Lung (tissue), 12 donors: ENCODE results near the gene C1QTNF6. TPM values are rescaled to one million over a fixed set of nuclear protein-coding genes. Genes with fewer than 3 reads are reported as not detected.

Experiments
- ATAC-seq: fragments of 200-7000 bp; cut with Tn5 transposase; one replicate; pipeline ENCODE4 v1.9.1; 2020; ENCODE audit warnings: moderate number of reproducible peaks; ENCODE audit not compliant: insufficient read depth, low FRiP score
- DNase-seq, 3 donors: peaks; one replicate each; pipeline ENCODE4 v3.0.0-alpha.2; 2013 to 2017
- H3K27ac ChIP-seq, 2 donors: one replicate each; pipeline ENCODE4 v1.5.1; 2013; ENCODE audit warnings: mild to moderate bottlenecking in 2 of 2, moderate library complexity in 2 of 2, control low read depth in 1 of 2, inconsistent platforms in 1 of 2, low read depth in 1 of 2, low read length in 1 of 2
- H3K27me3 ChIP-seq, 3 donors: one replicate each; pipeline ENCODE4 v1.5.1; 2013; ENCODE audit warnings: low read length in 2 of 3; ENCODE audit not compliant: control insufficient read depth in 3 of 3, insufficient read depth in 3 of 3
- H3K36me3 ChIP-seq, 4 donors: one replicate each; pipeline ENCODE4 v1.5.1; 2013; ENCODE audit warnings: low read length in 4 of 4, mild to moderate bottlenecking in 1 of 4, moderate library complexity in 1 of 4; ENCODE audit not compliant: control insufficient read depth in 4 of 4, insufficient read depth in 4 of 4
- H3K4me1 ChIP-seq, 5 donors: one replicate each; pipeline ENCODE4 v1.5.1; 2013; ENCODE audit warnings: low read length in 5 of 5, mild to moderate bottlenecking in 2 of 5, moderate library complexity in 1 of 5; ENCODE audit not compliant: control insufficient read depth in 5 of 5, insufficient read depth in 5 of 5
- H3K4me3 ChIP-seq: one replicate; pipeline ENCODE4 v1.5.1; 2013; ENCODE audit warnings: mild to moderate bottlenecking, control low read depth, moderate library complexity
- H3K9ac ChIP-seq, 2 donors: one replicate each; pipeline ENCODE4 v1.5.1; 2013; ENCODE audit warnings: low read length in 2 of 2, control low read depth in 1 of 2; ENCODE audit not compliant: insufficient read depth in 1 of 2
- H3K9me3 ChIP-seq, 4 donors: one replicate each; pipeline ENCODE4 v1.5.1; 2013; ENCODE audit warnings: low read length in 3 of 4, mild to moderate bottlenecking in 1 of 4, moderate library complexity in 1 of 4; ENCODE audit not compliant: control insufficient read depth in 4 of 4, insufficient read depth in 3 of 4
- WGBS, 2 donors: extraction: QIAGEN DNeasy Blood & Tissue Kit; methylation state at CpG; one replicate each; pipeline ENCODE4 v1.1.7; 2013; 5-methylcytosine and 5-hydroxymethylcytosine counted together
- polyA plus RNA-seq, 2 donors: library from polyadenylated mRNA; stranded (reverse); fragments of 200-250 nt; gene quantifications; one replicate each; pipeline ENCODE4 v1.2.1, GENCODE V29; 2013
- total RNA-seq, 2 donors: library from RNA; depleted of rRNA in 1 of 2; stranded (reverse); fragments of >200 nt in 1 of 2; gene quantifications; one replicate each; pipeline ENCODE4 v1.2.1, GENCODE V29; 2014 to 2021
- TF ChIP-seq, protein P1 (sequence below): IDR thresholded peaks from 2 replicates; pipeline ENCODE4 v1.5.1; 2012; ENCODE audit warnings: mild to moderate bottlenecking; ENCODE audit errors: control extremely low read depth, extremely low read depth
- donor health status: control.
- donor health status: control.
- donor health status: Bipolar disorder and iron deficiency.
- donor health status: healthy.
- donor health status: DM: yes; HTN: yes; CAD: no.

Gene C1QTNF6
- total and polyA plus RNA-seq, 4 donors = 3.8 to 14.0 (median 4.3) TPM

DNA sequence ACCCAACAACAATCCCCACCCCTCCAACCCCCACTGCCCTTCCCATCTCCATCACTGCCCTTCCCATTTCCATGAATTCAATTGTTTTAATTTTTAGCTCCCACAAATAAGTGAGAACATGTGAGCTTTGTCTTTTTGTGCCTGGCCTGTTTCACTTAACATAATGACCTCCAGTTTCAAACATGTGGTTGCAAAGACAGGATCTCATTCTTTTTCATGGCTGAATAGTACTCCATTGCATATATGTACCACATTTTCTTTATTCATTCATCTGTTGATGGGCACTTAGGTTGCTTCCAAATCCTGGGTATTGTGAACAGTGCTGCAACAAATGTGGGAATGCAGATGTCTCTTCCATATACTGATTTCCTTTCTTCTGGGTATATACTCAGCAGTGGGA is 37.3 kb downstream of the C1QTNF6 start:
- no peaks in the 10 kb centered on the region for H3K36me3 ChIP-seq
- TF ChIP-seq, protein P1, sequence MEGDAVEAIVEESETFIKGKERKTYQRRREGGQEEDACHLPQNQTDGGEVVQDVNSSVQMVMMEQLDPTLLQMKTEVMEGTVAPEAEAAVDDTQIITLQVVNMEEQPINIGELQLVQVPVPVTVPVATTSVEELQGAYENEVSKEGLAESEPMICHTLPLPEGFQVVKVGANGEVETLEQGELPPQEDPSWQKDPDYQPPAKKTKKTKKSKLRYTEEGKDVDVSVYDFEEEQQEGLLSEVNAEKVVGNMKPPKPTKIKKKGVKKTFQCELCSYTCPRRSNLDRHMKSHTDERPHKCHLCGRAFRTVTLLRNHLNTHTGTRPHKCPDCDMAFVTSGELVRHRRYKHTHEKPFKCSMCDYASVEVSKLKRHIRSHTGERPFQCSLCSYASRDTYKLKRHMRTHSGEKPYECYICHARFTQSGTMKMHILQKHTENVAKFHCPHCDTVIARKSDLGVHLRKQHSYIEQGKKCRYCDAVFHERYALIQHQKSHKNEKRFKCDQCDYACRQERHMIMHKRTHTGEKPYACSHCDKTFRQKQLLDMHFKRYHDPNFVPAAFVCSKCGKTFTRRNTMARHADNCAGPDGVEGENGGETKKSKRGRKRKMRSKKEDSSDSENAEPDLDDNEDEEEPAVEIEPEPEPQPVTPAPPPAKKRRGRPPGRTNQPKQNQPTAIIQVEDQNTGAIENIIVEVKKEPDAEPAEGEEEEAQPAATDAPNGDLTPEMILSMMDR = no peak
- DNase-seq (no peak), ATAC-seq (no peak)
- H3K27ac ChIP-seq = no peak overlapping the region
- H3K27me3 ChIP-seq = peaks cover 0 to 5% (median 0%) of the 10 kb centered on the region in 3 donors
- peaks cover 0 to under 1% (median 0%) of the 10 kb centered on the region in 5 donors for H3K4me1 ChIP-seq
- H3K4me3 ChIP-seq = no peak overlapping the region
- H3K9me3 ChIP-seq = no peaks in the 10 kb centered on the region
- no peak overlapping the region for H3K9ac ChIP-seq

DNA sequence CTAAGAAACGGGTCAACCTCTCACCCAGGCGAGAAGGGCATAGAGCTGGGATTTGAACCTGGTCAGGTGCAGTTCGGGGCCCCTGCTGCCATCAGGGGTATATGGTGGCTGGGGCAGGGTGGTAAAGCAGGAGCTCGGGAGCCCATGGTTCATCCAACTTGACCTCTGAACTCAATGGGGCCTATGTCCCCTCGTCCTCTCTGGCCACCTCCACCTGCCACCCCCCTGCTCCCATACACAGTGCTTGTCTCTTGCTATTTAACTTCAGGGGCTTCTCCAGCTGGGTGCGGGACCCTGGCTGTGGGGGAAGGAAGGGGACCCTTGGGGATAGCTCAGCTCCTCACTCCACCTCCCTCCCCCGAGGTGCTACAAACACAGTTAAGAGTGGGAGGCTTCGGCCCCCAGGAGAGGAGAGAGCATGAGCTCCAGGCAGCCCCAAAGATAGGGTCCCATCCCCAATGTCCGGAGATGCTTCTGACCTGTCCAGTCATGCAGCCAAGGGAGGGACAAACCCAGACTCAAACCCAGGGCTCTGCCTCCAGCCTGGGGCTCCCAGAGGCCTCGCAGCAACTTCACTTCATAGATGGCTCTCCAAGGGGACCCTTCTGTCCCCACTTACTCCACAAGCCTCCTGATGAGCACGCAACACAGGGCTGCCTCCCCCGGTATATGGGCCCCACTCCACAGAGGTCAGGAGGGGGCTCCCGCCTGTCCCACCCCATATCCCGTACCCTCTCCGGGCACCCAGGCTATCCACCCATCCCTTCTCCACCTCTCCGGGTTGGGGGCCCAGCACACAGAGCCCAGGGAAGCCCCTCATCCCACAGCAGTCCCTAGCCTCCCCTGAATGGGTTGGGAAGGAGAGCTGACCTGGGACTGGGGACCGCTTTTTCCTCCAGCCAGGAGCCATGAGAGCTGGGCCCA is 39.0 kb downstream of the C1QTNF6 start:
- ATAC-seq = no peak
- Histone ChIP-seq H3K9ac (no peak overlapping the region), H3K27me3 (peaks cover 0 to 5% (median 0%) of the 10 kb centered on the region in 3 donors), H3K9me3 (no peaks in the 10 kb centered on the region), H3K4me3 (no peak overlapping the region), H3K36me3 (no peaks in the 10 kb centered on the region), H3K27ac (no peak overlapping the region), H3K4me1 (peaks cover 0 to 3% (median 0%) of the 10 kb centered on the region in 5 donors)
- TF ChIP-seq, protein P1 = no peak
- WGBS, 2 donors = 78 to 90% methylated on average over 17 of the region's 17 CpGs
- no peak for DNase-seq

DNA sequence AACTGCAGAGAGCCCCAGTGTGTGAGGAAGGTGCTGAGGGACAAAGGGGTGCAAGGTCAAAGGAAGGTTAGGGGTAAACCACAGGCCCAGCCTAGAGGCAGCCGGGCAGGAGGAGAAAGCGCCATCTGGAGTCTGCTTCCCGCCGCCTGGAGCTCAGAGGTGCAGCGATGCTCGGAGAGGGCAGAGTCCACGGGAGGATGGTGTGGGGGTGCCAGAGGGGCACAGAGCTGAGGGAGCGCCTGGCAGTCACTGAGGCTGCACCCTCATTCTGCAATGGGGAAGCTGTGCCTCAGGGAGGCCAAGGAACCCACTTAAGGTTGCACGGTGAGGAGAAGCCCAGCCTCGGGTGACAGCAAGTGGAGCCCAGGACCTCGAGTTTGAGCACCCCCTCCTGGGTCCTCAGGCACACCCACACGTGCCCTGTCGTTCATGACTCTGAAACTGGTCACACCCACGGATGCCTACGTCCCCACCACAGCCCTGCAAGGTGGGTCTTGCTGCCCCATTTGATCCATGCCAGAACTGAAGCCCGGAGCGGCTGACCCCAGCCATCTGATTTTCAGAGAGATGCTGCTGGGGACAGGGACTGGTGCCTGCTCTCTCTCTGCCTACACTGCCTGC is 39.9 kb downstream of the C1QTNF6 start:
- TF ChIP-seq, protein P1 = no peak
- H3K4me3 ChIP-seq = no peak overlapping the region
- no peak overlapping the region for H3K9ac ChIP-seq
- no peak overlapping the region for H3K27ac ChIP-seq
- ATAC-seq = no peak
- DNase-seq = no peak
- H3K4me1 ChIP-seq = peaks cover 0 to 3% (median 0%) of the 10 kb centered on the region in 5 donors
- H3K36me3 ChIP-seq = no peaks in the 10 kb centered on the region
- H3K27me3 ChIP-seq = peaks cover 0 to 5% (median 0%) of the 10 kb centered on the region in 3 donors
- no peaks in the 10 kb centered on the region for H3K9me3 ChIP-seq
- WGBS, 2 donors = 68 to 72% methylated on average over 17 of the region's 17 CpGs
